ENCODE data around the gene FMC1. TPM values are rescaled to one million over a fixed set of nuclear protein-coding genes. Genes with fewer than 3 reads are reported as not detected.

FMC1 gene
- total and polyA plus RNA-seq, 4 donors, result 8.7 to 44.6 (median 13.2) TPM

DNA sequence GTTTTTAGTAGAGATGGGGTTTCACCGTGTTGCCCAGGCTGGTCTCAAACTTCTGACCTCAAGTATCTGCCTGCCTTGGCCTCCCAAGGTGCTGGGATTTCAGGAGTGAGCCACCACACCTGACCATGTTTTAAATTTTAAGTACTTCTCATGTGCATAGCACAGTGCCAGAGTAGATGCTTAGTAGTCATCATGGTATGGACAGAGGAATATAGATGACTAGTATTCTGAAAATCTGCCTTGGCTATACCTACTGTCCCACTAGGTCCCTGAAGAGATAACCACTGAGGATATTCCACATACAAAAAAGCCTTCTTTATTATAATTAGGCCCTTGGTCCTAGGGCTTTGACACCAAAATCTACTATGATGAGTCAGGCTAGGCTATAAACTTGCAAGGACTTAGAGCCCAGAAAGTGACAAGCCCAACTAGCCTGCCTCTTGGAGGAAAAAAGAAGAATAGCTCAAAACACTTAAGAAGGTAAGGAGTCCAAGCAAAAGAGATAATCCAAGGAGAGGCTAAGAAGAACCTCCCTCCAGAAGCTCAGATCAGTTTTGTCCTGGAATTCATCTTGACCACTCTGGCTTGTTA is 52.6 kb downstream of the FMC1 start:
- H3K4me3 ChIP-seq, result no peak overlapping the region
- no peaks in the 10 kb centered on the region for H3K27me3 ChIP-seq (ENCODE audit: control insufficient read depth in 3 of 3, insufficient read depth in 3 of 3, low read length in 2 of 3)
- TF ChIP-seq, protein P1, sequence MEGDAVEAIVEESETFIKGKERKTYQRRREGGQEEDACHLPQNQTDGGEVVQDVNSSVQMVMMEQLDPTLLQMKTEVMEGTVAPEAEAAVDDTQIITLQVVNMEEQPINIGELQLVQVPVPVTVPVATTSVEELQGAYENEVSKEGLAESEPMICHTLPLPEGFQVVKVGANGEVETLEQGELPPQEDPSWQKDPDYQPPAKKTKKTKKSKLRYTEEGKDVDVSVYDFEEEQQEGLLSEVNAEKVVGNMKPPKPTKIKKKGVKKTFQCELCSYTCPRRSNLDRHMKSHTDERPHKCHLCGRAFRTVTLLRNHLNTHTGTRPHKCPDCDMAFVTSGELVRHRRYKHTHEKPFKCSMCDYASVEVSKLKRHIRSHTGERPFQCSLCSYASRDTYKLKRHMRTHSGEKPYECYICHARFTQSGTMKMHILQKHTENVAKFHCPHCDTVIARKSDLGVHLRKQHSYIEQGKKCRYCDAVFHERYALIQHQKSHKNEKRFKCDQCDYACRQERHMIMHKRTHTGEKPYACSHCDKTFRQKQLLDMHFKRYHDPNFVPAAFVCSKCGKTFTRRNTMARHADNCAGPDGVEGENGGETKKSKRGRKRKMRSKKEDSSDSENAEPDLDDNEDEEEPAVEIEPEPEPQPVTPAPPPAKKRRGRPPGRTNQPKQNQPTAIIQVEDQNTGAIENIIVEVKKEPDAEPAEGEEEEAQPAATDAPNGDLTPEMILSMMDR (IDR thresholded peaks at IDR 0.05; ENCODE audit: control extremely low read depth, extremely low read depth), result no peak
- no peak overlapping the region for H3K9ac ChIP-seq (ENCODE audit: insufficient read depth in 1 of 2, low read length in 2 of 2)
- no peak overlapping the region for H3K27ac ChIP-seq (ENCODE audit: low read depth in 1 of 2, low read length in 1 of 2)
- H3K36me3 ChIP-seq (ENCODE audit: control insufficient read depth in 4 of 4, insufficient read depth in 4 of 4, low read length in 4 of 4), result peaks cover 3 to 17% (median 9%) of the 10 kb centered on the region in 4 donors
- ATAC-seq (ENCODE audit: insufficient read depth, low FRiP score) (no peak), DNase-seq (no peak)
- no peaks in the 10 kb centered on the region for H3K4me1 ChIP-seq (ENCODE audit: control insufficient read depth in 5 of 5, insufficient read depth in 5 of 5, low read length in 5 of 5)
- 96 to 100% methylated on average over 1 of the region's 1 CpG for WGBS, 2 donors
- no peaks in the 10 kb centered on the region for H3K9me3 ChIP-seq (ENCODE audit: control insufficient read depth in 4 of 4, insufficient read depth in 3 of 4, low read length in 3 of 4)

DNA sequence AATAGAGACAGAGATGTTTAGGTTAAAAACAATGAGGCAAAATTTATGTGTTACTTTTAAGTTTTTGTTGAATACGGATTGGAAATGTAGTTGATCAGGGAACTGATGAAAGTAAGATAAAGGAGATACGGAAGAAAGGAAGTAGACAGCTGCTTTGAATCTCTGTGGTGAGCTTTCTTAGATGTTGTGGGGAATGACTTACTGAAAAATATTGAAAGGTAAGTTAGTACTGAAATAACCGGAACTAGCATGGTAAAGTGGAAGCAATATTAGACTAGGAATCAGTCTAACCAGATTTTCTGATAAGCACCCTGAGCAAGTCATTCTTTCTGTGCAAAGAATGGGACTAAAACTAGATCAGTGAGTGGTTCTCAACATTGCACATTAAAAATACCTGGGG is 53.4 kb downstream of the FMC1 start:
- Histone ChIP-seq H3K4me1 (ENCODE audit: control insufficient read depth in 5 of 5, insufficient read depth in 5 of 5, low read length in 5 of 5) (no peaks in the 10 kb centered on the region), H3K9ac (ENCODE audit: insufficient read depth in 1 of 2, low read length in 2 of 2) (no peak overlapping the region), H3K36me3 (ENCODE audit: control insufficient read depth in 4 of 4, insufficient read depth in 4 of 4, low read length in 4 of 4) (peaks cover 4 to 15% (median 9%) of the 10 kb centered on the region in 4 donors), H3K9me3 (ENCODE audit: control insufficient read depth in 4 of 4, insufficient read depth in 3 of 4, low read length in 3 of 4) (no peaks in the 10 kb centered on the region), H3K4me3 (no peak overlapping the region), H3K27me3 (ENCODE audit: control insufficient read depth in 3 of 3, insufficient read depth in 3 of 3, low read length in 2 of 3) (no peaks in the 10 kb centered on the region), H3K27ac (ENCODE audit: low read depth in 1 of 2, low read length in 1 of 2) (no peak overlapping the region)
- DNase-seq (no peak), ATAC-seq (ENCODE audit: insufficient read depth, low FRiP score) (no peak)
- 74 to 81% methylated on average over 3 of the region's 3 CpGs for WGBS, 2 donors
- TF ChIP-seq, protein P1 (IDR thresholded peaks at IDR 0.05; ENCODE audit: control extremely low read depth, extremely low read depth), result no peak

Small RNA genes lying within 50 kb of the gene (small RNA-seq; reads per million reads assigned to genes)
- not detected for gene RNU6-206P (ENCODE audit: low replicate concordance)

Other genes with a start within 250 kb of the FMC1 start
- gene ZC3HAV1, start 231.6 kb upstream of the FMC1 start, total RNA-seq, result 10 to 100 TPM; 37.8 to 43.4 TPM
- 10 to 100 TPM in 1 of 2 donors, 1 to 10 TPM in 1; 8.2 to 11.3 TPM for gene ZC3HAV1, start 231.6 kb upstream of the FMC1 start, polyA plus RNA-seq
- gene UBN2, start 110.1 kb upstream of the FMC1 start, total RNA-seq, result 10 to 100 TPM; 15.5 to 29.8 TPM
- gene UBN2, start 110.1 kb upstream of the FMC1 start, polyA plus RNA-seq, result 1 to 10 TPM; 1.7 to 2.8 TPM
- 10 to 100 TPM; 93.2 to 95.4 TPM for gene LUC7L2, start 18.6 kb downstream of the FMC1 start, total RNA-seq
- 10 to 100 TPM; 35.1 to 41.4 TPM for gene LUC7L2, start 18.6 kb downstream of the FMC1 start, polyA plus RNA-seq
- gene KLRG2, start 142.3 kb downstream of the FMC1 start, total RNA-seq, result 1 to 10 TPM in 1 of 2 donors, under 1 TPM in 1; 0.34 to 3.8 TPM
- 1 to 10 TPM; 1.5 TPM for gene KLRG2, start 142.3 kb downstream of the FMC1 start, polyA plus RNA-seq
- not detected for gene CLEC2L, start 182.3 kb downstream of the FMC1 start, total RNA-seq
- under 1 TPM in 1 of 2 donors, not detected in 1; 0.03 TPM for gene CLEC2L, start 182.3 kb downstream of the FMC1 start, polyA plus RNA-seq